AG04449 (cell line): ENCODE measurements around the gene HIPK1.

Source experiments
- CTCF ChIA-PET: fragments of 350-600 bp; formaldehyde crosslinking; extraction: SDS; loops from one replicate; lab custom pipeline; 2021; ENCODE audit warnings: antibody characterized with exemption; lab: Yijun Ruan, JAX
- POLR2A ChIA-PET: fragments of 400-600, 350-600 bp; formaldehyde crosslinking; extraction: SDS; loops from one replicate; lab custom pipeline; 2020; ENCODE audit warnings: antibody characterized with exemption, inconsistent platforms; lab: Yijun Ruan, JAX
- DNase-seq: peaks from one replicate; pipeline ENCODE4 v3.0.0-alpha.2; 2010; ENCODE audit warnings: low read depth, low spot score
- H3K4me3 ChIP-seq: 2 replicates; pipeline ENCODE4 v1.5.1; 2011; ENCODE audit warnings: low read depth, mild to moderate bottlenecking, control low read depth, low read length
- TF ChIP-seq, protein P1 (sequence below): IDR thresholded peaks from one replicate; pipeline ENCODE4 v1.5.1; 2011; ENCODE audit warnings: mild to moderate bottlenecking, moderate library complexity, low read length, control low read depth, inconsistent platforms; ENCODE audit not compliant: insufficient read depth; ENCODE audit errors: missing control alignments

Gene HIPK1

DNA sequence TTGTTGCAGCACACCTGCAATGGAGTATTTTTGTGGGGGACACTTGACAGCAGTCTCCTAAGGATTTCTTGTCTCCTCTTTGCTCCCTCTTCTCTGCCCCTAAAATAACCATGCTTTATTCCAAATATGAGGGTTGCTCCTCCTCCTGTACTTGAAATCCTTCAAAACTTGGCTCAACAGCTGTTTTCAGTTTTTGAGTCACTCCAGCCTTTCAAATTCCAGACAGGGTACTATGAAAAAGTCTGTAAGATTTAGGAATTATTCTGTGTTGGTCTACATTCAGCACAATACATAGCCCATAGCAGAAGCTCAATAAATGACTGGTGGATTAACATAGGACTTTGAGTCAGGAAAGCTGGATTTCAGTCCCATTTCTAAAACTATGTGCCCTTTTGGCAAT, 30.0 kb upstream of the HIPK1 start:
- CTCF ChIA-PET: interaction anchor here (1.6 to 2.0 kb wide), 2 partner anchors 64 to 66 kb away, joined by 4 to 12 read pairs; no protein-coding TSS in a partner anchor
- POLR2A ChIA-PET: interaction anchor here (0.8 kb wide), 1 partner anchor 88 kb away, joined by 4 read pairs; no protein-coding TSS in a partner anchor

DNA sequence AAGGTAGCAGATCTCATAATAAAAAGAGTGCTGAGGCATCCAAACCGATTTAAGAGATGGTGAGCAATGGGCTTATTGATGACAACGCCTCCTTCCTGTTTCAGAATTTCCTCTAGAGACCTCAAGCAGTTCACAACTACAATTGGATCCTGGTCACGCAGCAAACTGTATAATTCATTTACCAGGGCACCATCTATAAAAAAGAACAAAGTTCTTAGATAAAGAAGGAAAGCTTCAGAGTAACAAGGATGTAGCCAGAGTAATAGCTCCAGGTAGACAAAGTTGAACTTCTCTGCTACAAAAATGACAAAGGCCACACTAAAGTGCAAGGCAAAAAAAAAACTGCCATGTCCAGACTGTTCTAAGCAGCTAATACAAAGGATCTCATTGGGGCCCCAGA, 27.9 kb upstream of the HIPK1 start:
- TF ChIP-seq, protein P1, sequence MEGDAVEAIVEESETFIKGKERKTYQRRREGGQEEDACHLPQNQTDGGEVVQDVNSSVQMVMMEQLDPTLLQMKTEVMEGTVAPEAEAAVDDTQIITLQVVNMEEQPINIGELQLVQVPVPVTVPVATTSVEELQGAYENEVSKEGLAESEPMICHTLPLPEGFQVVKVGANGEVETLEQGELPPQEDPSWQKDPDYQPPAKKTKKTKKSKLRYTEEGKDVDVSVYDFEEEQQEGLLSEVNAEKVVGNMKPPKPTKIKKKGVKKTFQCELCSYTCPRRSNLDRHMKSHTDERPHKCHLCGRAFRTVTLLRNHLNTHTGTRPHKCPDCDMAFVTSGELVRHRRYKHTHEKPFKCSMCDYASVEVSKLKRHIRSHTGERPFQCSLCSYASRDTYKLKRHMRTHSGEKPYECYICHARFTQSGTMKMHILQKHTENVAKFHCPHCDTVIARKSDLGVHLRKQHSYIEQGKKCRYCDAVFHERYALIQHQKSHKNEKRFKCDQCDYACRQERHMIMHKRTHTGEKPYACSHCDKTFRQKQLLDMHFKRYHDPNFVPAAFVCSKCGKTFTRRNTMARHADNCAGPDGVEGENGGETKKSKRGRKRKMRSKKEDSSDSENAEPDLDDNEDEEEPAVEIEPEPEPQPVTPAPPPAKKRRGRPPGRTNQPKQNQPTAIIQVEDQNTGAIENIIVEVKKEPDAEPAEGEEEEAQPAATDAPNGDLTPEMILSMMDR: no peak
- ChIA-PET CTCF (interaction anchor here (1.1 kb wide), 1 partner anchor 28 kb away, joined by 4 read pairs; the partner anchor contains the start of gene HIPK1), POLR2A (no interaction called here)
- no peak for DNase-seq
- no peak overlapping the region for H3K4me3 ChIP-seq

More for the DNA sequence above, 30.0 kb upstream of the HIPK1 start:
- DNase-seq: no peak
- H3K4me3 ChIP-seq: no peak overlapping the region
- TF ChIP-seq, protein P1: no peak

DNA sequence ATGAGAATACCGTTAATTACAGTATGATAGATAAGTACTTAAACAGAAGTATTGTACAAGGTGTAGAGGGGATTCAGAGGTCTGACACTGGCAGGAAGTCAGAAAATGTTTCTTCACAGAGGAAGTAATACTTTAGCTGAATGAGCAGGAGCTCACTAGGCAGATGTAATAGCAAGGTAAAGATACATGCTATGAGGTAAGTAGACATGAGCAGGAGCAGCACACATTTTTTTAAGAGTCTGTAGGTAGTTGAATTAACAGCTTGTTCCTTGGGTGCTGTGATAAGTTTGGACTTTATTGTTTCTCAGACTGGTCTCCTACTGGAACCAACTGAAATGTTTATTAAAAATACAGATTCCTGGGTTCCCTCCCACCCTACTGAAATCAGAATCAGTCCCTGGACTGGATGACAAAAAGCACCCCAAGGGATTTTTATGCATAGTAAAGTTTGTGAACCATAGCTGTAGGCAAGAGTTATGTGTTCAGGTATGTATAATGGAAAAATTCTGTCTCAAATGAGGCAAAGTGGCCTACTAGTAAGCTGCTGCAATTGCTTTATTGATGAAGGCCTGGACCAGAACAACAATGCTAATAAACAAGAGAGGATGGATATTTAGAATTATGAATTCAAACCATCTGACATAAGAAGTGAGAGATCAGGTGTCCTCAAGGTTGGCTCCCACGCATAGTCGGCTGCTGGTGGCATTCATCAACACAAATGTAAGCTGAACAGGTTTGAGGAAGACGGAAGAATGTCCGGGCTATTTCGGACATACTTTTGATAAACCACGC, 25.4 kb upstream of the HIPK1 start:
- ChIA-PET CTCF (interaction anchor here (0.7 to 2.0 kb wide), 15 partner anchors 8 to 103 kb away, joined by 3 to 19 read pairs (median 4); partner anchors contain the start of gene HIPK1), POLR2A (interaction anchor here (0.6 to 3.2 kb wide), 6 partner anchors 26 to 94 kb away, joined by 3 to 46 read pairs (median 3); partner anchors contain the start of genes HIPK1 and RSBN1)
- DNase-seq: no peak
- peak overlapping the region; percentile 94 for H3K4me3 ChIP-seq
- TF ChIP-seq, protein P1: no peak

DNA sequence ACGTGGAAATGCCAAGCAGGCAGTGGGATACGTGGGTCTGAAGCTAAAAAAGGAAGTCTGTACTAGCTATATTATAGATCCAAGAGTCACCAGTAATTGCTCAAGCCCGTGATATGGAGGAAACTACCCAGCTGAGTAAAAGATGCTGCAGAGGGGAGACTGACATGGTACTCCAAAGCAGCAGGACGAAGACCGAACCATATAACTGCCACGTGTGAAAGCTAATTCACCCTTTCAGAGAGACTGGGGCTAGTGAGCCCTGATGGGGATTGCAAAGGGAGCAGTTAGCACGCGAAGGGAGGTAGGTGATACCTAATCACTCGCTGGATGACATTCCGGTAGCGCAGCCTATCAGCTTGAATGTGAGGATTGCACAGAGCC, 24.8 kb upstream of the HIPK1 start:
- TF ChIP-seq, protein P1: no peak
- no peak for DNase-seq
- CTCF ChIA-PET: interaction anchor here (0.7 to 2.0 kb wide), 14 partner anchors 9 to 71 kb away, joined by 3 to 19 read pairs (median 4); partner anchors contain the start of gene HIPK1
- peak overlapping the region; percentile 94 for H3K4me3 ChIP-seq
- POLR2A ChIA-PET: interaction anchor here (0.6 to 3.2 kb wide), 7 partner anchors 26 to 94 kb away, joined by 3 to 46 read pairs (median 3); partner anchors contain the start of genes HIPK1 and RSBN1

DNA sequence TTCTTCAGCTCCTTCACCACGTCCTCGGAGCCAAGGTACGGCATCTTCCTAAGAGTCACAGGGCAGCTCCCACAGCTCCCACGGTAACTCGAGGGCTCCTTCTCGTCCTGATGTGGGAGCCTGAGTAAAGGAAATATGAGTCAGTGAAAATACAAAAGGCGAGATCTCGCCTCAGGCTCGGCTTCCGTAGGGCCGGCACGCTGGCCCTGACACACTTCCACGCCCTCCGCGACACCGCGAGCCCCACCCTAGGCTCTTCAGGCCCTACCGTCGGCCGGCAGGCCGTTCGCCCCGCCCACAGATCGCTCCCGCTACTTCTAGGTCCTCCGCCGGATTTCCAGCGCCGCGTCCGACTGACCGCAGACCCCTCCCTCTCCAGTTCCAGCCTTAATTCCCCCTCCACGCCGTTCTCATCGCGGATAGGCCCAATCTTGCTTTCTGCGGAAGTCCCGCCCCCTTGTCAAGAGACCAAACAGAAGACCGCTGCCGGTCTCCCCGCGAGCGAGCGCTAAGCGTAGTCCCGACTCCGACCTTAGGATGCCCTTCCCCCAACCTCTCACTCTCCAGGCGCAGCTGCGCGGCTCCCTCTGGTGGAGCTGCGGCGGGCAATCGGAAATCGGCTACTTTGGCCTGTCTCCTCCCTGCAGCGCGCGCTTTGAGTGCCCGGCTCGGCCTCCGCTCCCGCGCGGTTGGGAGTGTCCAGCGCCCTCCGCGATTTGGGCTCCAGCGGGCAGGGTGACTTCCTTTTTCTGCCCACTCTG, 24.3 kb upstream of the HIPK1 start, which contains the start of the genes AP4B1 and DCLRE1B:
Gene AP4B1, minus strand, starts transcription at position 126 of the 761 bp plus-strand sequence. Its CDS starts 82 bp downstream, at position 44.
Gene DCLRE1B, plus strand, starts transcription at position 653 of the 761 bp plus-strand sequence. CDS start 261 bp downstream, outside the sequence.
- DNase-seq: peak; percentile 99
- ChIA-PET CTCF (interaction anchor here (0.7 to 2.3 kb wide), 14 partner anchors 8 to 71 kb away, joined by 3 to 19 read pairs (median 5); partner anchors contain the start of gene HIPK1), POLR2A (interaction anchor here (0.6 to 3.2 kb wide), 7 partner anchors 13 to 95 kb away, joined by 3 to 46 read pairs (median 3); partner anchors contain the start of genes HIPK1 and RSBN1)
- H3K4me3 ChIP-seq: peak within 1 kb of the TSS; percentile 94
- TF ChIP-seq, protein P1: peak; percentile 94
